IMR-90 (cell line): ENCODE results near the gene OR2T29. TPM values are rescaled to one million over a fixed set of nuclear protein-coding genes. Genes with fewer than 3 reads are reported as not detected.

Experiments used
- ATAC-seq: fragments of 200-7000 bp; cut with Tn5 transposase; 2 replicates; pipeline ENCODE4 v1.9.1; 2020; ENCODE audit warnings: low read depth, mild to moderate bottlenecking, moderate library complexity
- BruUV-seq: library from RNA; stranded (reverse); fragments of 400-500 nt; replicated peaks from 2 replicates; lab custom pipeline; 2021; lab: Mats Ljungman, UMichigan
- CTCF ChIA-PET: fragments of 300-600 bp; formaldehyde crosslinking; extraction: SDS; loops from one replicate; lab custom pipeline; 2021; ENCODE audit warnings: antibody characterized with exemption; lab: Yijun Ruan, JAX
- POLR2A ChIA-PET: fragments of 300-600 bp; sonication (Branson Sonifier 250); formaldehyde crosslinking; loops from one replicate; lab custom pipeline; 2022; ENCODE audit warnings: antibody characterized with exemption; ENCODE audit not compliant: unreplicated experiment; lab: Charles Lee
- DNase-seq: peaks from one replicate; pipeline ENCODE4 v3.0.0; 2013
- H2AFZ ChIP-seq: replicated peaks from 2 replicates; pipeline ENCODE3; 2013; ENCODE audit warnings: low read length, mild to moderate bottlenecking; ENCODE audit not compliant: poor library complexity
- H2AK5ac ChIP-seq: 2 replicates; pipeline ENCODE4 v1.6.1; 2013; ENCODE audit warnings: low read depth, low read length, inconsistent platforms
- H2AK9ac ChIP-seq: replicated peaks from 2 replicates; pipeline ENCODE3; 2013; ENCODE audit warnings: mild to moderate bottlenecking, low read depth, low read length, moderate library complexity; ENCODE audit not compliant: poor library complexity
- H2BK120ac ChIP-seq: 2 replicates; pipeline ENCODE4 v1.6.1; 2013; ENCODE audit warnings: low read depth, low read length, inconsistent platforms
- H2BK15ac ChIP-seq: 3 replicates; pipeline ENCODE4 v1.6.1; 2013; ENCODE audit warnings: low read depth, low read length, inconsistent platforms
- H2BK20ac ChIP-seq: 2 replicates; pipeline ENCODE4 v1.6.1; 2013; ENCODE audit warnings: low read depth, mild to moderate bottlenecking, inconsistent platforms, low read length, moderate library complexity
- H2BK5ac ChIP-seq: 2 replicates; pipeline ENCODE4 v1.6.1; 2013; ENCODE audit warnings: mild to moderate bottlenecking, low read depth, low read length, inconsistent platforms; ENCODE audit not compliant: poor library complexity, severe bottlenecking
- H3K14ac ChIP-seq: replicated peaks from 2 replicates; pipeline ENCODE4 v1.6.1; 2013; ENCODE audit warnings: low read depth, low read length, inconsistent platforms
- H3K18ac ChIP-seq: 2 replicates; pipeline ENCODE4 v1.6.1; 2013; ENCODE audit warnings: low read depth, low read length, control low read depth
- H3K23ac ChIP-seq: 2 replicates; pipeline ENCODE4 v1.6.1; 2013; ENCODE audit warnings: low read depth, low read length, inconsistent platforms
- H3K27ac ChIP-seq: 2 replicates; pipeline ENCODE4 v1.5.1; 2013; ENCODE audit warnings: mild to moderate bottlenecking, control low read depth, low read length; ENCODE audit not compliant: insufficient read depth
- H3K27me3 ChIP-seq: 2 replicates; pipeline ENCODE4 v1.6.1; 2013; ENCODE audit warnings: low read length; ENCODE audit not compliant: control insufficient read depth, insufficient read depth
- H3K36me3 ChIP-seq: 2 replicates; pipeline ENCODE4 v1.6.1; 2013; ENCODE audit warnings: low read length, mixed read lengths; ENCODE audit not compliant: control insufficient read depth, insufficient read depth
- H3K4ac ChIP-seq: 2 replicates; pipeline ENCODE4 v1.6.1; 2013; ENCODE audit warnings: low read depth, low read length, inconsistent platforms
- H3K4me1 ChIP-seq: 2 replicates; pipeline ENCODE4 v1.6.1; 2013; ENCODE audit warnings: low read length, mixed read lengths; ENCODE audit not compliant: control insufficient read depth, insufficient read depth
- H3K4me2 ChIP-seq: 2 replicates; pipeline ENCODE4 v1.6.1; 2013; ENCODE audit warnings: low read depth, mild to moderate bottlenecking, control low read depth, low read length, moderate library complexity
- H3K4me3 ChIP-seq: 2 replicates; pipeline ENCODE4 v1.5.1; 2013; ENCODE audit warnings: low read depth, mild to moderate bottlenecking, control low read depth, low read length, moderate library complexity; ENCODE audit not compliant: insufficient read depth
- H3K56ac ChIP-seq: 2 replicates; pipeline ENCODE4 v1.6.1; 2013; ENCODE audit warnings: low read length, inconsistent platforms; ENCODE audit not compliant: insufficient read depth; ENCODE audit errors: extremely low read depth
- H3K79me1 ChIP-seq, 2 experiments: 2 replicates each; pipeline ENCODE4 v1.6.1; 2013; ENCODE audit warnings: low read length in 2 of 2, inconsistent platforms in 1 of 2, low read depth in 1 of 2
- H3K9ac ChIP-seq: 2 replicates; pipeline ENCODE4 v1.6.1; 2013; ENCODE audit warnings: low read depth, low read length, control low read depth
- H3K9me1 ChIP-seq: 2 replicates; pipeline ENCODE4 v1.6.1; 2013; ENCODE audit warnings: low read length, inconsistent platforms; ENCODE audit not compliant: insufficient read depth
- H3K9me3 ChIP-seq: 2 replicates; pipeline ENCODE4 v1.6.1; 2013; ENCODE audit warnings: low read length; ENCODE audit not compliant: control insufficient read depth, insufficient read depth
- H4K20me1 ChIP-seq: 2 replicates; pipeline ENCODE4 v1.6.1; 2013; ENCODE audit warnings: low read length, inconsistent platforms; ENCODE audit not compliant: insufficient read depth
- H4K5ac ChIP-seq: 2 replicates; pipeline ENCODE4 v1.6.1; 2013; ENCODE audit warnings: mild to moderate bottlenecking, low read depth, low read length, control low read depth
- H4K8ac ChIP-seq, 2 experiments: 2 replicates each; pipeline ENCODE4 v1.6.1; 2013; ENCODE audit warnings: low read depth in 2 of 2, low read length in 2 of 2, control low read depth in 1 of 2, inconsistent platforms in 1 of 2
- H4K91ac ChIP-seq: 2 replicates; pipeline ENCODE4 v1.6.1; 2013; ENCODE audit warnings: low read depth, low read length, inconsistent platforms; ENCODE audit not compliant: insufficient read depth
- MAFK ChIP-seq: IDR thresholded peaks from 2 replicates; pipeline ENCODE4 v1.6.1; 2012; ENCODE audit warnings: low read depth, low read length, improper control_type of control experiment
- SMC3 ChIP-seq: fragments of 150-350 bp; IDR thresholded peaks from 2 replicates; pipeline ENCODE4 v1.6.1; 2016; ENCODE audit warnings: low read depth, mild to moderate bottlenecking, antibody characterized with exemption, low read length, moderate library complexity
- WGBS, 2 experiments: methylation state at CpG; one replicate each; pipeline versions ENCODE4 v1.1.5 to v1.1.7; 2013; ENCODE audit warnings: missing lambda C conversion rate in 2 of 2; ENCODE audit not compliant: insufficient read length in 1 of 2; ENCODE audit errors: extremely low coverage in 2 of 2; 5-methylcytosine and 5-hydroxymethylcytosine counted together
- dilution Hi-C: fragments of 300-500 bp; cut with HindIII; formaldehyde crosslinking; loops from one replicate; pipeline ENCODE4 v1.14.3; 2018; ENCODE audit warnings: low sequenced_read_pairs; ENCODE audit not compliant: unreplicated experiment
- in situ Hi-C: fragments of 300-500 bp; cut with MboI; formaldehyde crosslinking; loops from 3 replicates; pipeline ENCODE4 v1.14.3; 2019; ENCODE audit warnings: low sequenced_read_pairs, inconsistent platforms, mixed read lengths
- intact Hi-C: fragments of 100-400 bp; cut with micrococcal nuclease; formaldehyde crosslinking; loops from 2 replicates; pipeline ENCODE4 v1.10.0; 2022
- polyA plus RNA-seq, 3 experiments: library from polyadenylated mRNA; depleted of rRNA; stranded (reverse); fragments of >200 nt; gene quantifications; 2 replicates each; pipeline ENCODE4 v1.2.3, GENCODE V29; 2012; ENCODE audit warnings: low replicate concordance in 1 of 3
- total RNA-seq: library from RNA; depleted of rRNA; stranded (reverse); fragments of >200 nt; gene quantifications from 2 replicates; pipeline ENCODE4 v1.2.3, GENCODE V29; 2012

Gene OR2T29
- total and polyA plus RNA-seq, 2 of the 4 experiments (the other 2 are of a cell fraction) = not detected

- POLR2A ChIA-PET = no interaction called here
- dilution Hi-C loops (no loop called here), in situ Hi-C loops (no loop called here), intact Hi-C loops (no loop called here)
- H2BK20ac ChIP-seq = no peak overlapping the region
- H3K56ac ChIP-seq = no peak overlapping the region
- no peak overlapping the region for H3K4me2 ChIP-seq
- H3K9me1 ChIP-seq = no peaks in the 10 kb centered on the region
- no peak overlapping the region for H3K4me3 ChIP-seq
- H4K8ac ChIP-seq = no peak overlapping the region
- no TSS peak for BruUV-seq
- H3K36me3 ChIP-seq = no peaks in the 10 kb centered on the region
- H4K20me1 ChIP-seq = no peaks in the 10 kb centered on the region
- no peak overlapping the region for H3K4ac ChIP-seq
- H2BK120ac ChIP-seq = no peak overlapping the region
- no peak overlapping the region for H3K27ac ChIP-seq
- no peak overlapping the region for H2BK5ac ChIP-seq
- peaks cover 3% of the 10 kb centered on the region; the same call in 1 of the 2 replicates for H3K9me3 ChIP-seq
- H2AFZ ChIP-seq = no peak overlapping the region
- H4K91ac ChIP-seq = no peak overlapping the region
- ATAC-seq = no peak
- CTCF ChIA-PET = no interaction called here
- DNase-seq = no peak
- TF ChIP-seq MAFK (peak; percentile 88), SMC3 (no peak)
- no peak overlapping the region for H2BK15ac ChIP-seq
- no peaks in the 10 kb centered on the region for H3K27me3 ChIP-seq
- H3K79me1 ChIP-seq = no peaks in the 10 kb centered on the region
- H3K4me1 ChIP-seq = no peaks in the 10 kb centered on the region
- no peak overlapping the region for H4K5ac ChIP-seq
- H3K23ac ChIP-seq = no peak overlapping the region
- no peak overlapping the region for H2AK5ac ChIP-seq
- no peak overlapping the region for H3K18ac ChIP-seq
- H3K9ac ChIP-seq = no peak overlapping the region
- H3K14ac ChIP-seq = no peak overlapping the region
- no CpG with 5 or more reads among the region's 1 CpG for WGBS, 2 experiments
- H2AK9ac ChIP-seq = no peak overlapping the region
Measured at GRCh38 chr1:248592655-248593054, 30.1 kb upstream of the OR2T29 start.
